HEK293T (cell line): ENCODE measurements around the gene PASD1.
"Not testable (repeated sequence)": the region's sequence is repeated elsewhere in the genome, so short reads cannot be mapped to it uniquely, and the experiment has no call there.

Experiments used
- CTCF ChIA-PET: fragments of 350-600 bp; formaldehyde crosslinking; extraction: SDS; loops from one replicate; lab custom pipeline; 2021; ENCODE audit warnings: antibody characterized with exemption, inconsistent platforms; lab: Yijun Ruan, JAX
- POLR2A ChIA-PET: fragments of 350-600 bp; formaldehyde crosslinking; extraction: SDS; loops from one replicate; lab custom pipeline; 2020; ENCODE audit warnings: antibody characterized with exemption, inconsistent platforms; lab: Yijun Ruan, JAX
- DNase-seq: peaks from one replicate; pipeline ENCODE4 v3.0.0; 2012; ENCODE audit warnings: mixed read lengths; ENCODE audit errors: extremely low spot score
- ARNT ChIP-seq: fragments of 450-650 bp; IDR thresholded peaks from 2 replicates; pipeline ENCODE4 v1.6.1; 2017; ENCODE audit warnings: mild to moderate bottlenecking
- BHLHE40 ChIP-seq: fragments of 450-650 bp; IDR thresholded peaks from 2 replicates; pipeline ENCODE4 v1.6.1; 2016; ENCODE audit warnings: mild to moderate bottlenecking, moderate library complexity, borderline replicate concordance
- CTBP1 ChIP-seq: fragments of 450-650 bp; IDR thresholded peaks from 2 replicates; pipeline ENCODE4 v1.6.1; 2016; ENCODE audit warnings: borderline replicate concordance
- ELF4 ChIP-seq: fragments of 450-650 bp; IDR thresholded peaks from 2 replicates; pipeline ENCODE4 v1.6.1; 2017; ENCODE audit warnings: antibody characterized with exemption
- FOXA1 ChIP-seq: fragments of 450-650 bp; IDR thresholded peaks from 2 replicates; pipeline ENCODE4 v1.6.1; 2016; ENCODE audit warnings: mild to moderate bottlenecking
- FOXK2 ChIP-seq: fragments of 450-650 bp; IDR thresholded peaks from 2 replicates; pipeline ENCODE4 v1.6.1; 2016; ENCODE audit warnings: mild to moderate bottlenecking
- FOXM1 ChIP-seq: fragments of 450-650 bp; IDR thresholded peaks from 2 replicates; pipeline ENCODE4 v1.6.1; 2017; ENCODE audit warnings: mild to moderate bottlenecking, borderline replicate concordance
- HDGF ChIP-seq: fragments of 450-650 bp; IDR thresholded peaks from 2 replicates; pipeline ENCODE4 v1.6.1; 2017; ENCODE audit warnings: antibody characterized with exemption, borderline replicate concordance
- L3MBTL2 ChIP-seq: fragments of 450-650 bp; conservative IDR thresholded peaks from 2 replicates; pipeline ENCODE4 v1.6.1; 2016; ENCODE audit warnings: mild to moderate bottlenecking
- LEF1 ChIP-seq: fragments of 450-650 bp; IDR thresholded peaks from 2 replicates; pipeline ENCODE4 v1.6.1; 2017; ENCODE audit warnings: mild to moderate bottlenecking, borderline replicate concordance
- NFRKB ChIP-seq: fragments of 450-650 bp; IDR thresholded peaks from 2 replicates; pipeline ENCODE4 v1.6.1; 2016; ENCODE audit warnings: mild to moderate bottlenecking, moderate library complexity
- PKNOX1 ChIP-seq: fragments of 450-650 bp; IDR thresholded peaks from 2 replicates; pipeline ENCODE4 v1.6.1; 2016
- SP1 ChIP-seq: fragments of 450-650 bp; IDR thresholded peaks from 2 replicates; pipeline ENCODE4 v1.6.1; 2017
- SUZ12 ChIP-seq: fragments of 450-650 bp; IDR thresholded peaks from 2 replicates; pipeline ENCODE4 v1.6.1; 2016; ENCODE audit warnings: mild to moderate bottlenecking
- TARDBP ChIP-seq: fragments of 450-650 bp; IDR thresholded peaks from 2 replicates; pipeline ENCODE4 v1.6.1; 2016
- ZNF384 ChIP-seq: fragments of 450-650 bp; IDR thresholded peaks from 2 replicates; pipeline ENCODE4 v1.6.1; 2016

PASD1 gene

GRCh38 chrX:151695583-151696340 lies 132.3 kb downstream of the PASD1 start:
- CTCF ChIA-PET: no interaction called here
- DNase-seq: no peak
- POLR2A ChIA-PET: no interaction called here
- TF ChIP-seq TARDBP: no peak

DNA sequence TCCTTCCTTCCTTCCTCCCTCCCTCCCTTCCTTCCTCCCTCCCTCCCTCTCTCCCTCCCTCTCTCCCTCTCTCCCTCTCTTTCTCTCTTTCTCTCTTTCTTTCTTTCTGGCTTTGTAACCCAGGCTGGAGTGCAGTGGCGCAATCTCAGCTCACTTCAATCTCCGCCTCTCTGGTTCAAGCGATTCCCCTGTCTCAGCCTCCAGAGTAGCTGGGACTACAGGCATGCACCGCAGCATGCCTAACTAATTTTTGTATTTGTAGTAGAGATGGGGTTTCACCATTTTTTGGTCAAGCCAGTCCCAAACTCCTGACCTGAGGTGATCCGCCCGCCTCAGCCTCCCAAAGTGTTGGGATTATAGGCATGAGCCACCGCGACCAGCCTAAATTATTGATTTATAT lies 133.6 kb downstream of the PASD1 start:
- POLR2A ChIA-PET, CTCF ChIA-PET, DNase-seq: not testable (repeated sequence)

GRCh38 chrX:151697522-151697921 lies 134.0 kb downstream of the PASD1 start:
- ChIA-PET CTCF (no interaction called here), POLR2A (no interaction called here)
- DNase-seq: no peak
- TF ChIP-seq FOXA1: no peak

DNA sequence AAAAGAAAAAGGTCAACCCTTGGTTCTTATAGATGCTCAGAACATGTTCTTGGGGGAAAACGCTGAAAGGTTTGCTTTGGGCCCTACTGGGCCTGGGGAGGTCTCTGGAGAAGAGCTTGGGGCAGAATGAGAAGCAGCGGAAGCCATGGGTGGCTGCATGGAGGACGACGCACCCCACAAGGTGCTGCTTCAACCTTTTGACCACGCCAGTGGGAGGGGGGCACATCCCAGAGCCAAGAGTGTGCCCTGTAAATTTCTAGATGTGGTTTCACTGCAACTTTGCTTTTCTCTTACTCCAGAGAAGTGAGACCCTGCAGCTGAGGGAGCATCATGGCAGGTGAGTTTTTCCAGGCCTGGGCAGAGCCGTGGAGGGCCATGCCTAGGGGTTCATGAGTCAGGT lies 135.0 kb downstream of the PASD1 start:
- POLR2A ChIA-PET: no interaction called here
- CTCF ChIA-PET: no interaction called here

GRCh38 chrX:151699746-151700145 lies 136.3 kb downstream of the PASD1 start:
- no peak for DNase-seq
- TF ChIP-seq ARNT: no peak
- no peak for TF ChIP-seq FOXA1
- TF ChIP-seq ELF4: no peak
- no peak for TF ChIP-seq BHLHE40
- no peak for TF ChIP-seq SUZ12
- TF ChIP-seq PKNOX1: no peak
- no peak for TF ChIP-seq FOXM1
- POLR2A ChIA-PET: no interaction called here

More for the DNA sequence above, 135.0 kb downstream of the PASD1 start:
- no peak for DNase-seq
- no peak for TF ChIP-seq BHLHE40
- no peak for TF ChIP-seq ELF4
- TF ChIP-seq PKNOX1: no peak
- TF ChIP-seq SP1: no peak
- TF ChIP-seq TARDBP: no peak
- no peak for TF ChIP-seq SUZ12
- TF ChIP-seq NFRKB: no peak
- TF ChIP-seq LEF1: no peak
- no peak for TF ChIP-seq ARNT
- TF ChIP-seq CTBP1: no peak

GRCh38 chrX:151700581-151700980 lies 137.1 kb downstream of the PASD1 start:
- no peak for DNase-seq
- CTCF ChIA-PET: no interaction called here
- TF ChIP-seq FOXK2: no peak
- no peak for TF ChIP-seq ELF4
- no peak for TF ChIP-seq L3MBTL2
- TF ChIP-seq FOXM1: no peak
- no peak for TF ChIP-seq SUZ12
- TF ChIP-seq TARDBP: no peak
- no peak for TF ChIP-seq BHLHE40
- TF ChIP-seq LEF1: no peak
- no peak for TF ChIP-seq PKNOX1
- POLR2A ChIA-PET: no interaction called here

More at GRCh38 chrX:151699746-151700145, 136.3 kb downstream of the PASD1 start:
- CTCF ChIA-PET: no interaction called here

- CTCF ChIA-PET: no interaction called here
These were observed 137.6 kb downstream of the PASD1 start for GRCh38 chrX:151701071-151701470.

More at GRCh38 chrX:151701071-151701470, 137.6 kb downstream of the PASD1 start:
- TF ChIP-seq TARDBP (no peak), SP1 (no peak), NFRKB (no peak), ZNF384 (no peak), FOXM1 (no peak), ELF4 (no peak), HDGF (no peak), SUZ12 (no peak), FOXA1 (no peak), CTBP1 (no peak), ARNT (no peak), PKNOX1 (no peak), LEF1 (no peak), BHLHE40 (no peak), L3MBTL2 (no peak), FOXK2 (no peak)
- DNase-seq: no peak
- POLR2A ChIA-PET: no interaction called here
